ENCODE measurements around the gene SEMA6A.

- no peak for TF ChIP-seq REST (IDR thresholded peaks at IDR 0.05; ENCODE audit: low read depth, low read length)
- no peak for TF ChIP-seq CTCF (IDR thresholded peaks at IDR 0.05)
- TF ChIP-seq FOSL2 (IDR thresholded peaks at IDR 0.05; ENCODE audit: borderline replicate concordance, low read depth), result no peak
- no peak for TF ChIP-seq EZH2phosphoT487 (IDR thresholded peaks at IDR 0.05; ENCODE audit: borderline replicate concordance, low read depth)
- no peak for TF ChIP-seq SIN3A (IDR thresholded peaks at IDR 0.05; ENCODE audit: borderline replicate concordance, low read depth, low read length)
- no peak for TF ChIP-seq GABPA (IDR thresholded peaks at IDR 0.05; ENCODE audit: low read depth)
- TF ChIP-seq NFIC (IDR thresholded peaks at IDR 0.05; ENCODE audit: borderline replicate concordance), result no peak
- TF ChIP-seq MAX (IDR thresholded peaks at IDR 0.05; ENCODE audit: low read depth), result no peak
- no peak for TF ChIP-seq TAF1 (IDR thresholded peaks at IDR 0.05; ENCODE audit: borderline replicate concordance, low read depth, low read length)
- no peak for TF ChIP-seq ELF1 (IDR thresholded peaks at IDR 0.05)
Observed at GRCh38 chr5:116571568-116572349, 2.9 kb downstream of the SEMA6A start.
